Thyroid gland (tissue), 4 donors: ENCODE data around the gene TMEM52B. TPM values are rescaled to one million over a fixed set of nuclear protein-coding genes. Genes with fewer than 3 reads are reported as not detected.

Experiments
- DNase-seq, 2 donors: peaks; one replicate each; pipeline ENCODE4 v3.0.0-alpha.2; 2019
- H3K27ac ChIP-seq, 3 donors: fragments of 200-600 bp; sonication (generic); 1 replicate in 2 of 3; 2 replicates in 1 of 3; pipeline ENCODE4 v1.5.1; 2016 to 2019; ENCODE audit warnings: mild to moderate bottlenecking in 1 of 3, moderate library complexity in 1 of 3
- H3K27me3 ChIP-seq: fragments of 200-600 bp; sonication (generic); one replicate; pipeline ENCODE4 v1.5.1; 2019
- H3K36me3 ChIP-seq, 2 donors: fragments of 200-600 bp; sonication (generic); one replicate each; pipeline ENCODE4 v1.5.1; 2016 to 2019
- H3K4me1 ChIP-seq, 2 donors: fragments of 200-600 bp; sonication (generic); one replicate each; pipeline ENCODE4 v1.5.1; 2017 to 2019
- H3K4me3 ChIP-seq, 3 donors: fragments of 200-600 bp; sonication (generic); replicated peaks in 1 of 3; 1 replicate in 2 of 3; 2 replicates in 1 of 3; pipeline ENCODE4 v1.5.1; 2016; ENCODE audit warnings: mild to moderate bottlenecking in 1 of 3
- H3K9me3 ChIP-seq: fragments of 200-600 bp; sonication (generic); one replicate; pipeline ENCODE4 v1.5.1; 2017
- CTCF ChIP-seq, 6 experiments: fragments of 200-600 bp in 3 of 6; fragments of 450-650 bp in 3 of 6; sonication (generic) in 3 of 6; IDR thresholded peaks; one replicate each; pipeline ENCODE4 v1.5.1; 2016 to 2019; ENCODE audit warnings: antibody characterized with exemption in 6 of 6, mild to moderate bottlenecking in 2 of 6, inconsistent platforms in 1 of 6, moderate library complexity in 1 of 6
- POLR2A ChIP-seq, 2 donors: fragments of 450-650 bp; IDR thresholded peaks; one replicate each; pipeline ENCODE4 v1.6.1; 2017; ENCODE audit warnings: antibody characterized with exemption in 2 of 2, mild to moderate bottlenecking in 2 of 2, moderate library complexity in 1 of 2
- whole genome bisulfite sequencing, 2 donors: methylation state at CpG; one replicate each; pipeline ENCODE4 v1.1.5; 2017; 5-methylcytosine and 5-hydroxymethylcytosine counted together
- intact Hi-C: fragments of 100-400 bp; cut with DNase I; formaldehyde crosslinking; loops from one replicate; pipeline ENCODE4 v1.15.1; 2023
- total RNA-seq, 4 donors: library from RNA; depleted of rRNA; stranded (reverse); fragments of >200 nt; gene quantifications; one replicate each; pipeline ENCODE4 v1.2.3, GENCODE V29; 2016

TMEM52B gene
- total RNA-seq, 4 donors from 2014 or later = not detected

- 78 to 82% methylated on average over 13 of the region's 13 CpGs for WGBS, 2 donors
- DNase-seq = no peak
- no peaks in the 10 kb centered on the region for H3K27me3 ChIP-seq
- intact Hi-C loops = loop anchor here (10.0 kb wide), 1 partner anchor 102 kb away; the partner anchor contains the start of gene CLEC9A
- H3K27ac ChIP-seq = no peak overlapping the region
- no peaks in the 10 kb centered on the region for H3K9me3 ChIP-seq
- H3K4me3 ChIP-seq = no peak overlapping the region
- no peaks in the 10 kb centered on the region for H3K4me1 ChIP-seq
- H3K36me3 ChIP-seq = no peaks in the 10 kb centered on the region
- TF ChIP-seq CTCF (IDR thresholded peaks at IDR 0.05) = no peak
- TF ChIP-seq POLR2A (IDR thresholded peaks at IDR 0.05) = no peak
Measured at GRCh38 chr12:10136637-10137205, 42.1 kb upstream of the TMEM52B start.

GRCh38 chr12:10140001-10140400 lies 38.8 kb upstream of the TMEM52B start:
- no peaks in the 10 kb centered on the region for H3K27me3 ChIP-seq
- WGBS, 2 donors = 13 to 18% methylated on average over 2 of the region's 2 CpGs
- H3K27ac ChIP-seq = no peak overlapping the region
- intact Hi-C loops = no loop called here
- peak in 1 of 2 donors; percentile 10 for DNase-seq
- no peaks in the 10 kb centered on the region for H3K9me3 ChIP-seq
- no peak overlapping the region for H3K4me3 ChIP-seq
- no peaks in the 10 kb centered on the region for H3K4me1 ChIP-seq
- TF ChIP-seq POLR2A (IDR thresholded peaks at IDR 0.05) = no peak
- TF ChIP-seq CTCF (IDR thresholded peaks at IDR 0.05) = peak in 4 of 6 experiments; percentile 32 to 44 (median 43)
- no peaks in the 10 kb centered on the region for H3K36me3 ChIP-seq

GRCh38 chr12:10142976-10143589 lies 35.7 kb upstream of the TMEM52B start:
- no peaks in the 10 kb centered on the region for H3K9me3 ChIP-seq
- no peak for TF ChIP-seq POLR2A (IDR thresholded peaks at IDR 0.05)
- no peak for TF ChIP-seq CTCF (IDR thresholded peaks at IDR 0.05)
- no peak overlapping the region for H3K27ac ChIP-seq
- intact Hi-C loops = no loop called here
- WGBS, 2 donors = 0% methylated on average over 1 of the region's 1 CpG
- DNase-seq = no peak
- no peaks in the 10 kb centered on the region for H3K36me3 ChIP-seq
- H3K4me1 ChIP-seq = no peaks in the 10 kb centered on the region
- no peaks in the 10 kb centered on the region for H3K27me3 ChIP-seq
- no peak overlapping the region for H3K4me3 ChIP-seq

GRCh38 chr12:10147714-10148403 lies 31.0 kb upstream of the TMEM52B start:
- intact Hi-C loops = no loop called here
- DNase-seq = no peak
- Histone ChIP-seq H3K9me3 (no peaks in the 10 kb centered on the region), H3K36me3 (no peaks in the 10 kb centered on the region), H3K27me3 (no peaks in the 10 kb centered on the region), H3K4me1 (peaks cover under 1 to 1% of the 10 kb centered on the region in 2 donors), H3K4me3 (no peak overlapping the region), H3K27ac (no peak overlapping the region)
- TF ChIP-seq CTCF (IDR thresholded peaks at IDR 0.05) (no peak), POLR2A (IDR thresholded peaks at IDR 0.05) (no peak)
- 90 to 94% methylated on average over 5 of the region's 5 CpGs for WGBS, 2 donors

- 65 to 75% methylated on average over 2 of the region's 2 CpGs for WGBS, 2 donors
- no peak for DNase-seq
- intact Hi-C loops = no loop called here
- TF ChIP-seq CTCF (IDR thresholded peaks at IDR 0.05) = no peak
- no peak for TF ChIP-seq POLR2A (IDR thresholded peaks at IDR 0.05)
- Histone ChIP-seq H3K4me3 (no peak overlapping the region), H3K36me3 (no peaks in the 10 kb centered on the region), H3K9me3 (no peaks in the 10 kb centered on the region), H3K27me3 (no peaks in the 10 kb centered on the region), H3K27ac (no peak overlapping the region), H3K4me1 (peaks cover 7 to 10% of the 10 kb centered on the region in 2 donors)
Measured at GRCh38 chr12:10151621-10152020, 27.2 kb upstream of the TMEM52B start.
